ENCODE measurements around the gene PLEK. TPM values are rescaled to one million over a fixed set of nuclear protein-coding genes. Genes with fewer than 3 reads are reported as not detected.
"Not testable (repeated sequence)": the region's sequence is repeated elsewhere in the genome, so short reads cannot be mapped to it uniquely, and the experiment has no call there.

The PLEK gene
- total and polyA plus RNA-seq, 4 donors: 3.3 to 32.9 (median 13.4) TPM

GRCh38 chr2:68371581-68371980, 6.5 kb downstream of the PLEK start:
- ATAC-seq (ENCODE audit: low FRiP score) (no peak), DNase-seq (no peak)
- H3K4me3 ChIP-seq (ENCODE audit: low read length in 2 of 2): no peak overlapping the region
- intact Hi-C loops (cut with DNase I): no loop called here
- H3K27me3 ChIP-seq (ENCODE audit: control insufficient read depth in 1 of 2, insufficient read depth in 2 of 2, low read length in 1 of 2): no peaks in the 10 kb centered on the region
- no peaks in the 10 kb centered on the region for H3K36me3 ChIP-seq (ENCODE audit: control insufficient read depth in 1 of 2, insufficient read depth in 2 of 2, low read length in 1 of 2)
- H3K27ac ChIP-seq (ENCODE audit: low read depth in 1 of 2, low read length in 2 of 2): no peak overlapping the region
- 72 to 78% methylated on average over 3 of the region's 3 CpGs for WGBS, 2 donors
- no peaks in the 10 kb centered on the region for H3K4me1 ChIP-seq (ENCODE audit: control insufficient read depth in 1 of 2, insufficient read depth in 2 of 2, low read length in 2 of 2)
- no peaks in the 10 kb centered on the region for H3K9me3 ChIP-seq (ENCODE audit: control insufficient read depth, low read length)

- Histone ChIP-seq H3K27me3 (ENCODE audit: control insufficient read depth in 1 of 2, insufficient read depth in 2 of 2, low read length in 1 of 2) (no peaks in the 10 kb centered on the region), H3K36me3 (ENCODE audit: control insufficient read depth in 1 of 2, insufficient read depth in 2 of 2, low read length in 1 of 2) (no peaks in the 10 kb centered on the region), H3K4me1 (ENCODE audit: control insufficient read depth in 1 of 2, insufficient read depth in 2 of 2, low read length in 2 of 2) (no peaks in the 10 kb centered on the region), H3K4me3 (ENCODE audit: low read length in 2 of 2) (no peak overlapping the region), H3K27ac (ENCODE audit: low read depth in 1 of 2, low read length in 2 of 2) (no peak overlapping the region), H3K9me3 (ENCODE audit: control insufficient read depth, low read length) (no peaks in the 10 kb centered on the region)
- intact Hi-C loops (cut with DNase I): no loop called here
- DNase-seq (no peak), ATAC-seq (ENCODE audit: low FRiP score) (no peak)
- WGBS, 2 donors: 90 to 91% methylated on average over 2 of the region's 2 CpGs
These were observed 7.4 kb downstream of the PLEK start for GRCh38 chr2:68372485-68372884.

GRCh38 chr2:68374184-68374583, 9.1 kb downstream of the PLEK start:
- DNase-seq (no peak), ATAC-seq (ENCODE audit: low FRiP score) (no peak)
- Histone ChIP-seq H3K4me3 (ENCODE audit: low read length in 2 of 2) (no peak overlapping the region), H3K36me3 (ENCODE audit: control insufficient read depth in 1 of 2, insufficient read depth in 2 of 2, low read length in 1 of 2) (no peaks in the 10 kb centered on the region), H3K27ac (ENCODE audit: low read depth in 1 of 2, low read length in 2 of 2) (no peak overlapping the region), H3K9me3 (ENCODE audit: control insufficient read depth, low read length) (no peaks in the 10 kb centered on the region), H3K4me1 (ENCODE audit: control insufficient read depth in 1 of 2, insufficient read depth in 2 of 2, low read length in 2 of 2) (no peaks in the 10 kb centered on the region), H3K27me3 (ENCODE audit: control insufficient read depth in 1 of 2, insufficient read depth in 2 of 2, low read length in 1 of 2) (no peaks in the 10 kb centered on the region)
- WGBS, 2 donors: 94 to 96% methylated on average over 2 of the region's 2 CpGs
- intact Hi-C loops (cut with DNase I): no loop called here

GRCh38 chr2:68375582-68375981, 10.5 kb downstream of the PLEK start:
- H3K9me3 ChIP-seq (ENCODE audit: control insufficient read depth, low read length): no peaks in the 10 kb centered on the region
- intact Hi-C loops (cut with DNase I): no loop called here
- DNase-seq (no peak), ATAC-seq (ENCODE audit: low FRiP score) (no peak)
- H3K4me3 ChIP-seq (ENCODE audit: low read length in 2 of 2): no peak overlapping the region
- no peak overlapping the region for H3K27ac ChIP-seq (ENCODE audit: low read depth in 1 of 2, low read length in 2 of 2)
- H3K27me3 ChIP-seq (ENCODE audit: control insufficient read depth in 1 of 2, insufficient read depth in 2 of 2, low read length in 1 of 2): peaks cover 0 to 2% of the 10 kb centered on the region in 2 donors
- H3K36me3 ChIP-seq (ENCODE audit: control insufficient read depth in 1 of 2, insufficient read depth in 2 of 2, low read length in 1 of 2): no peaks in the 10 kb centered on the region
- H3K4me1 ChIP-seq (ENCODE audit: control insufficient read depth in 1 of 2, insufficient read depth in 2 of 2, low read length in 2 of 2): no peaks in the 10 kb centered on the region

GRCh38 chr2:68377137-68377780, 12.2 kb downstream of the PLEK start:
- no peak for ATAC-seq (ENCODE audit: low FRiP score)
- Histone ChIP-seq H3K9me3 (ENCODE audit: control insufficient read depth, low read length) (no peaks in the 10 kb centered on the region), H3K4me3 (ENCODE audit: low read length in 2 of 2) (no peak overlapping the region), H3K36me3 (ENCODE audit: control insufficient read depth in 1 of 2, insufficient read depth in 2 of 2, low read length in 1 of 2) (no peaks in the 10 kb centered on the region), H3K4me1 (ENCODE audit: control insufficient read depth in 1 of 2, insufficient read depth in 2 of 2, low read length in 2 of 2) (no peaks in the 10 kb centered on the region), H3K27me3 (ENCODE audit: control insufficient read depth in 1 of 2, insufficient read depth in 2 of 2, low read length in 1 of 2) (peaks cover 0 to 2% of the 10 kb centered on the region in 2 donors), H3K27ac (ENCODE audit: low read depth in 1 of 2, low read length in 2 of 2) (no peak overlapping the region)
- intact Hi-C loops (cut with DNase I): no loop called here
- WGBS, 2 donors: 81 to 89% methylated on average over 3 of the region's 3 CpGs
- no peak for DNase-seq

GRCh38 chr2:68378779-68379178, 13.7 kb downstream of the PLEK start:
- H3K4me3 ChIP-seq (ENCODE audit: low read length in 2 of 2); H3K27me3 ChIP-seq (ENCODE audit: control insufficient read depth in 1 of 2, insufficient read depth in 2 of 2, low read length in 1 of 2); DNase-seq; H3K4me1 ChIP-seq (ENCODE audit: control insufficient read depth in 1 of 2, insufficient read depth in 2 of 2, low read length in 2 of 2); H3K36me3 ChIP-seq (ENCODE audit: control insufficient read depth in 1 of 2, insufficient read depth in 2 of 2, low read length in 1 of 2); H3K27ac ChIP-seq (ENCODE audit: low read depth in 1 of 2, low read length in 2 of 2); H3K9me3 ChIP-seq (ENCODE audit: control insufficient read depth, low read length); intact Hi-C loops (cut with DNase I); ATAC-seq (ENCODE audit: low FRiP score): not testable (repeated sequence)
- WGBS, 2 donors: 86 to 89% methylated on average over 6 of the region's 6 CpGs

- peaks cover 0 to 2% of the 10 kb centered on the region in 2 donors for H3K27me3 ChIP-seq (ENCODE audit: control insufficient read depth in 1 of 2, insufficient read depth in 2 of 2, low read length in 1 of 2)
- no peak overlapping the region for H3K27ac ChIP-seq (ENCODE audit: low read depth in 1 of 2, low read length in 2 of 2)
- WGBS, 2 donors: 87 to 92% methylated on average over 4 of the region's 4 CpGs
- no peak overlapping the region for H3K4me3 ChIP-seq (ENCODE audit: low read length in 2 of 2)
- intact Hi-C loops (cut with DNase I): no loop called here
- no peaks in the 10 kb centered on the region for H3K9me3 ChIP-seq (ENCODE audit: control insufficient read depth, low read length)
- ATAC-seq (ENCODE audit: low FRiP score): no peak
- H3K36me3 ChIP-seq (ENCODE audit: control insufficient read depth in 1 of 2, insufficient read depth in 2 of 2, low read length in 1 of 2): no peaks in the 10 kb centered on the region
- H3K4me1 ChIP-seq (ENCODE audit: control insufficient read depth in 1 of 2, insufficient read depth in 2 of 2, low read length in 2 of 2): no peaks in the 10 kb centered on the region
- DNase-seq: no peak
These were observed 14.2 kb downstream of the PLEK start for GRCh38 chr2:68379184-68379708.

GRCh38 chr2:68383778-68384177, 18.7 kb downstream of the PLEK start:
- H3K4me1 ChIP-seq (ENCODE audit: control insufficient read depth in 1 of 2, insufficient read depth in 2 of 2, low read length in 2 of 2): no peaks in the 10 kb centered on the region
- intact Hi-C loops (cut with DNase I): no loop called here
- ATAC-seq (ENCODE audit: low FRiP score) (no peak), DNase-seq (no peak)
- H3K27me3 ChIP-seq (ENCODE audit: control insufficient read depth in 1 of 2, insufficient read depth in 2 of 2, low read length in 1 of 2): peaks cover 0 to 2% of the 10 kb centered on the region in 2 donors
- no peaks in the 10 kb centered on the region for H3K9me3 ChIP-seq (ENCODE audit: control insufficient read depth, low read length)
- WGBS, 2 donors: 82 to 88% methylated on average over 3 of the region's 3 CpGs
- H3K27ac ChIP-seq (ENCODE audit: low read depth in 1 of 2, low read length in 2 of 2): no peak overlapping the region
- H3K4me3 ChIP-seq (ENCODE audit: low read length in 2 of 2): no peak overlapping the region
- H3K36me3 ChIP-seq (ENCODE audit: control insufficient read depth in 1 of 2, insufficient read depth in 2 of 2, low read length in 1 of 2): no peaks in the 10 kb centered on the region

- Histone ChIP-seq H3K4me3 (ENCODE audit: low read length in 2 of 2) (no peak overlapping the region), H3K27me3 (ENCODE audit: control insufficient read depth in 1 of 2, insufficient read depth in 2 of 2, low read length in 1 of 2) (peaks cover 0 to 2% of the 10 kb centered on the region in 2 donors), H3K27ac (ENCODE audit: low read depth in 1 of 2, low read length in 2 of 2) (no peak overlapping the region), H3K9me3 (ENCODE audit: control insufficient read depth, low read length) (no peaks in the 10 kb centered on the region), H3K36me3 (ENCODE audit: control insufficient read depth in 1 of 2, insufficient read depth in 2 of 2, low read length in 1 of 2) (no peaks in the 10 kb centered on the region), H3K4me1 (ENCODE audit: control insufficient read depth in 1 of 2, insufficient read depth in 2 of 2, low read length in 2 of 2) (no peaks in the 10 kb centered on the region)
- DNase-seq: no peak
- no peak for ATAC-seq (ENCODE audit: low FRiP score)
- intact Hi-C loops (cut with DNase I): no loop called here
- WGBS, 2 donors: 63 to 81% methylated on average over 5 of the region's 5 CpGs
These were observed 19.5 kb downstream of the PLEK start for GRCh38 chr2:68384485-68385107.
